Ectodermal cell (in vitro differentiated cells): ENCODE results near the gene FGF22.

Experiments
- H3K27ac ChIP-seq: 2 replicates; pipeline ENCODE4 v1.7.0; 2013; ENCODE audit warnings: mild to moderate bottlenecking, low read depth, low read length; ENCODE audit not compliant: insufficient read depth, poor library complexity, severe bottlenecking
- H3K27me3 ChIP-seq: 2 replicates; pipeline ENCODE4 v1.7.0; 2013; ENCODE audit warnings: mild to moderate bottlenecking, low read length; ENCODE audit not compliant: insufficient read depth, control insufficient read depth, poor library complexity, severe bottlenecking
- H3K36me3 ChIP-seq: one replicate; pipeline ENCODE4 v1.7.0; 2013; ENCODE audit warnings: low read length; ENCODE audit not compliant: control insufficient read depth, insufficient read depth
- H3K4me1 ChIP-seq: one replicate; pipeline ENCODE4 v1.7.0; 2013; ENCODE audit warnings: low read length; ENCODE audit not compliant: control insufficient read depth, insufficient read depth
- H3K4me3 ChIP-seq: 2 replicates; pipeline ENCODE4 v1.7.0; 2013; ENCODE audit warnings: low read depth, low read length, control low read depth; ENCODE audit not compliant: insufficient read depth
- H3K9me3 ChIP-seq: 2 replicates; pipeline ENCODE4 v1.7.0; 2013; ENCODE audit warnings: mild to moderate bottlenecking, low read length, moderate library complexity; ENCODE audit not compliant: control insufficient read depth
- WGBS, 2 experiments: methylation state at CpG; one replicate each; pipeline ENCODE4 v1.1.7; 2013; ENCODE audit warnings: missing lambda C conversion rate in 2 of 2; 5-methylcytosine and 5-hydroxymethylcytosine counted together

Gene FGF22

GRCh38 chr19:644363-644762, 4.7 kb downstream of the FGF22 start:
- peaks cover 10% of the 10 kb centered on the region for H3K27me3 ChIP-seq
- no peaks in the 10 kb centered on the region for H3K9me3 ChIP-seq
- H3K4me3 ChIP-seq = no peak overlapping the region
- no peaks in the 10 kb centered on the region for H3K36me3 ChIP-seq
- H3K4me1 ChIP-seq = no peaks in the 10 kb centered on the region
- 89% methylated on average over 28 of the region's 28 CpGs for WGBS, 2 experiments
- no peak overlapping the region for H3K27ac ChIP-seq

GRCh38 chr19:644789-645188, 5.1 kb downstream of the FGF22 start:
- H3K27me3 ChIP-seq = peaks cover 8% of the 10 kb centered on the region
- 93 to 94% methylated on average over 14 of the region's 14 CpGs for WGBS, 2 experiments
- no peaks in the 10 kb centered on the region for H3K4me1 ChIP-seq
- no peak overlapping the region for H3K27ac ChIP-seq
- no peak overlapping the region for H3K4me3 ChIP-seq
- no peaks in the 10 kb centered on the region for H3K9me3 ChIP-seq
- H3K36me3 ChIP-seq = no peaks in the 10 kb centered on the region

GRCh38 chr19:645912-646778, 6.5 kb downstream of the FGF22 start:
- 94% methylated on average over 62 of the region's 62 CpGs for WGBS, 2 experiments
- peaks cover 6% of the 10 kb centered on the region for H3K36me3 ChIP-seq
- no peak overlapping the region for H3K4me3 ChIP-seq
- H3K4me1 ChIP-seq = no peaks in the 10 kb centered on the region
- H3K27ac ChIP-seq = no peak overlapping the region
- no peaks in the 10 kb centered on the region for H3K9me3 ChIP-seq
- H3K27me3 ChIP-seq = no peaks in the 10 kb centered on the region

GRCh38 chr19:646779-647565, 7.3 kb downstream of the FGF22 start:
- H3K4me3 ChIP-seq = no peak overlapping the region
- no peaks in the 10 kb centered on the region for H3K4me1 ChIP-seq
- no peaks in the 10 kb centered on the region for H3K27me3 ChIP-seq
- WGBS, 2 experiments = 97% methylated on average over 47 to 48 of the region's 48 CpGs
- H3K27ac ChIP-seq = no peak overlapping the region
- no peaks in the 10 kb centered on the region for H3K9me3 ChIP-seq
- H3K36me3 ChIP-seq = peaks cover 11% of the 10 kb centered on the region

GRCh38 chr19:647566-648284, 8.0 kb downstream of the FGF22 start:
- Histone ChIP-seq H3K36me3 (peaks cover 16% of the 10 kb centered on the region), H3K4me1 (no peaks in the 10 kb centered on the region), H3K9me3 (no peaks in the 10 kb centered on the region), H3K27ac (no peak overlapping the region), H3K4me3 (no peak overlapping the region), H3K27me3 (no peaks in the 10 kb centered on the region)
- WGBS, 2 experiments = 96 to 97% methylated on average over 51 to 52 of the region's 52 CpGs

GRCh38 chr19:648305-648704, 8.6 kb downstream of the FGF22 start:
- WGBS, 2 experiments = 94 to 95% methylated on average over 29 of the region's 29 CpGs
- H3K27ac ChIP-seq = no peak overlapping the region
- no peaks in the 10 kb centered on the region for H3K9me3 ChIP-seq
- no peaks in the 10 kb centered on the region for H3K4me1 ChIP-seq
- H3K4me3 ChIP-seq = no peak overlapping the region
- H3K36me3 ChIP-seq = peaks cover 16% of the 10 kb centered on the region
- H3K27me3 ChIP-seq = no peaks in the 10 kb centered on the region

- Histone ChIP-seq H3K27me3 (no peaks in the 10 kb centered on the region), H3K36me3 (peaks cover 16% of the 10 kb centered on the region), H3K4me3 (no peak overlapping the region), H3K27ac (no peak overlapping the region), H3K9me3 (no peaks in the 10 kb centered on the region), H3K4me1 (no peaks in the 10 kb centered on the region)
- WGBS, 2 experiments = 95% methylated on average over 52 to 53 of the region's 53 CpGs
Measured at GRCh38 chr19:648904-649801, 9.5 kb downstream of the FGF22 start.

- Histone ChIP-seq H3K36me3 (peaks cover 16% of the 10 kb centered on the region), H3K9me3 (no peaks in the 10 kb centered on the region), H3K27me3 (no peaks in the 10 kb centered on the region), H3K27ac (no peak overlapping the region), H3K4me3 (no peak overlapping the region), H3K4me1 (no peaks in the 10 kb centered on the region)
- WGBS, 2 experiments = 95 to 98% methylated on average over 11 of the region's 11 CpGs
Measured at GRCh38 chr19:650121-650520, 10.4 kb downstream of the FGF22 start.

- Histone ChIP-seq H3K36me3 (peaks cover 16% of the 10 kb centered on the region), H3K4me1 (no peaks in the 10 kb centered on the region), H3K27me3 (no peaks in the 10 kb centered on the region), H3K4me3 (no peak overlapping the region), H3K9me3 (no peaks in the 10 kb centered on the region), H3K27ac (no peak overlapping the region)
- 97% methylated on average over 58 of the region's 58 CpGs for WGBS, 2 experiments
Measured at GRCh38 chr19:651114-651818, 11.6 kb downstream of the FGF22 start.
